ENCODE measurements around the gene UCK2. TPM values are rescaled to one million over a fixed set of nuclear protein-coding genes. Genes with fewer than 3 reads are reported as not detected.

The UCK2 gene
- total RNA-seq, 1 experiment from 2014 or later, result 219 TPM

- no peak for DNase-seq (ENCODE audit: extremely low read depth, low read depth)
These were observed 5.9 kb downstream of the UCK2 start for GRCh38 chr1:165833358-165833757.

- DNase-seq (ENCODE audit: extremely low read depth, low read depth), result no peak
These were observed 6.8 kb downstream of the UCK2 start for GRCh38 chr1:165834229-165834628.

GRCh38 chr1:165834881-165835280 lies 7.5 kb downstream of the UCK2 start:
- DNase-seq (ENCODE audit: extremely low read depth, low read depth), result no peak

- peak; percentile 49 for DNase-seq (ENCODE audit: extremely low read depth, low read depth)
These were observed 9.5 kb downstream of the UCK2 start for GRCh38 chr1:165836664-165837482.

- DNase-seq (ENCODE audit: extremely low read depth, low read depth), result no peak
These were observed 10.5 kb downstream of the UCK2 start for GRCh38 chr1:165837838-165838364.

- no peak for DNase-seq (ENCODE audit: extremely low read depth, low read depth)
These were observed 13.0 kb downstream of the UCK2 start for GRCh38 chr1:165840423-165840822.

GRCh38 chr1:165841582-165842017 lies 14.2 kb downstream of the UCK2 start:
- DNase-seq (ENCODE audit: extremely low read depth, low read depth), result no peak

- DNase-seq (ENCODE audit: extremely low read depth, low read depth), result no peak
These were observed 14.7 kb downstream of the UCK2 start for GRCh38 chr1:165842023-165842670.

- no peak for DNase-seq (ENCODE audit: extremely low read depth, low read depth)
These were observed 15.3 kb downstream of the UCK2 start for GRCh38 chr1:165842671-165843129.

GRCh38 chr1:165843304-165843703 lies 15.9 kb downstream of the UCK2 start:
- no peak for DNase-seq (ENCODE audit: extremely low read depth, low read depth)

- DNase-seq (ENCODE audit: extremely low read depth, low read depth), result no peak
These were observed 16.8 kb downstream of the UCK2 start for GRCh38 chr1:165844114-165844798.

- DNase-seq (ENCODE audit: extremely low read depth, low read depth), result no peak
These were observed 17.5 kb downstream of the UCK2 start for GRCh38 chr1:165844933-165845332.

GRCh38 chr1:165845569-165845968 lies 18.2 kb downstream of the UCK2 start:
- DNase-seq (ENCODE audit: extremely low read depth, low read depth), result no peak

GRCh38 chr1:165845992-165846748 lies 18.8 kb downstream of the UCK2 start:
- no peak for DNase-seq (ENCODE audit: extremely low read depth, low read depth)

- no peak for DNase-seq (ENCODE audit: extremely low read depth, low read depth)
These were observed 20.1 kb downstream of the UCK2 start for GRCh38 chr1:165847486-165847885.

- DNase-seq (ENCODE audit: extremely low read depth, low read depth), result no peak
These were observed 22.1 kb downstream of the UCK2 start for GRCh38 chr1:165849353-165850133.

- no peak for DNase-seq (ENCODE audit: extremely low read depth, low read depth)
These were observed 23.7 kb downstream of the UCK2 start for GRCh38 chr1:165851034-165851658.

- no peak for DNase-seq (ENCODE audit: extremely low read depth, low read depth)
These were observed 25.5 kb downstream of the UCK2 start for GRCh38 chr1:165852871-165853270.

- DNase-seq (ENCODE audit: extremely low read depth, low read depth), result no peak
These were observed 26.2 kb downstream of the UCK2 start for GRCh38 chr1:165853528-165854075.

All from NCI-H460 (cell line).